ENCODE measurements around the gene CHID1. TPM values are rescaled to one million over a fixed set of nuclear protein-coding genes. Genes with fewer than 3 reads are reported as not detected.

Gene CHID1
- total RNA-seq, result 105 and 107 TPM in 2 replicates

DNA sequence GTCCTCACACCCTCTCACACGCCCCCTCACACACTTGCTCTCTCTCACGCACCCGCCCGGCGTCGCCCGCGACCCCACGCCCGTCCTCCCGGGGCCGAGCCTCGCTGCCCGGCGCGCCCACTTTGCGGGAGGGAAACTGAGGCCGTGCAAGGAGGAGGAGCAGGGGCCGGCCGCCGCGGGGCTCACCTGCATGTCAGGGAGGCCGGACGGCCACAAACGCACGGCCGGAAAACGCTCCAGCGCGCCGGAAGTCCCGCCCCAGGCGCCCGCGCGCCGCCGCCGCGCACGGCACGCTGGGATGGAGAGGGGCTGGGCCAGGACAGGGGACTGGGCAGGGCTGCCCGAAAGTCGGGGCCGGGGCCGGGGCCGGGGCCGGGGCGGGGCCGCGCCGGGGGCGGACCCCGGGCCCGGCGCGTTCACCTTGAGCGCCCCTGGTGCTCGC, at the start of gene CHID1:
Gene CHID1 (minus strand): TSS at position 222 of the 442 bp plus-strand sequence. CDS start 5,994 bp downstream, outside the sequence.

DNA sequence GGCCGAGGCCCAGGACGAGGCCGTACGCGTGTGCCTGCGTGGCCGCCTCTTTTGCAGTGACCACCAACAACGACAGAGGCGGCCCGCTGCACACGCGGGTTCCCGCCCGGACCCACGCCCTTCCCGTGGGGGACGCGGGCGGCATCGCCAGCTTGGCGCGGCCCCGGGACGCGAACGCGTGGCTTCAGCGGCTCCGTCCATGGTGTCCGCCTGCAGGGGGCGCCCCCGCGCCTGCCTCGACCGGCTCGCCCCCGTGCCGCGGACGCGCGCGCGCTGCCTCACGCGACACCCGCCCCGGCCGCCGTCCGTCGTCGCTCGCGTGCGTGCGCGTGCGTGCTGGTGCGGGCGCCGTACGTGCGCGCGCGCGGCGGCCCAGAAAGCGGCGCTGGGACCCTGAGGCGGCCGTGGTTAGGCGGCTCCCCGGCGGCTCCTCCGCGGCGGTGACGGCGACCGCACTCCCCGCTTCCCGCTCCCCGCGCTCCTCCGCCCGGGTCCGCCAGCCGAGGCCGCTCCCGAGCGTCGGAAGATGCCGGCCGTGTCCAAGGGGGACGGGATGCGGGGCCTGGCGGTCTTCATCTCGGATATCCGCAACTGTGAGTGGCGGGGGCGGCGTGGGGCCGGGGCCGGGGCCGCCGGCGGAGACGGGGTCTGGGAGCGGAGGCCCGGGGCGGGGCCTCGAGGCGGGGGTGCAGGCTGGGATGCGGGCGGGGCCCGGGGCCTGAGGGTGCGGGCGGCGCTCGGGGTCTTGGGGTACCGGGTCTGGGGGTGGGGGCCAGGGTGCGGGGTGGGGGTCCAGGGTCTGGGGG, 15.1 kb upstream of the CHID1 start, which contains the start of gene AP2A2:
Gene AP2A2 (plus strand): TSS at position 375 of the 806 bp plus-strand sequence. CDS start 152 bp downstream, at position 527.

DNA sequence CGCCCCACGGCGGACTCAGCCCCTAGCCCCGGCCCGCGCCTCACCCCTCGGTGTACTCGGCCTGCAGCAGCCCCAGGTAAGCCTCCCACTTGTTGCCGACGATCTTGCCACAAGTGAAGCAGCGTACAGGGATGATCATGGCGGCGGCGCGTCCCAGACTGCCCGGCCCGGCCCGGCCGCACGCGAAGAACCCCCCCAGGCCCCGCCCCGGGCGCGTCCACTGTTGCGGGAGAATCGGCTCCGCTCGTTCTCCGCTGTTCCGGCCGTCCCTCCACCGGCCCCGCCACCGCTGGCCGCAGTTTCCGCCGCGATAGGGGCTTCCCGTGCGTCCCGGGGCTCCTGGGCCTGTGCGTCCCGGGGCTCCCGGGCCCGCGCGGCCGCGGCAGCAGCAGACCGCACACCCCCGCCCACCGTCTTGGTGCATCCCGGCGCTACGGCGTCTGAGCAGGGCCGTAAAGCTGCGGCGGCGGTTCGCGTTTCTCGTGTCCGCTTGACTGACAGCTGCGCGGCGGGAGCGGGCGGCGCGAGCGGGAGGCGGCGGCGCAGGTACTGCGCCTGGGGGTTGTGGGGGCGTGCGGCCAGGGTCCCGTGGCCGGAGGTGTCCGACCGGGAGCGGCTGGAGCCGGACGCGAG, 68.1 kb downstream of the CHID1 start, which contains the start of the genes POLR2L and TSPAN4:
Gene POLR2L (minus strand): TSS at position 160 of the 633 bp plus-strand sequence. CDS start 21 bp downstream, at position 139.
Gene TSPAN4 (plus strand): TSS at position 483 of the 633 bp plus-strand sequence. CDS start 7,453 bp downstream, outside the sequence.

DNA sequence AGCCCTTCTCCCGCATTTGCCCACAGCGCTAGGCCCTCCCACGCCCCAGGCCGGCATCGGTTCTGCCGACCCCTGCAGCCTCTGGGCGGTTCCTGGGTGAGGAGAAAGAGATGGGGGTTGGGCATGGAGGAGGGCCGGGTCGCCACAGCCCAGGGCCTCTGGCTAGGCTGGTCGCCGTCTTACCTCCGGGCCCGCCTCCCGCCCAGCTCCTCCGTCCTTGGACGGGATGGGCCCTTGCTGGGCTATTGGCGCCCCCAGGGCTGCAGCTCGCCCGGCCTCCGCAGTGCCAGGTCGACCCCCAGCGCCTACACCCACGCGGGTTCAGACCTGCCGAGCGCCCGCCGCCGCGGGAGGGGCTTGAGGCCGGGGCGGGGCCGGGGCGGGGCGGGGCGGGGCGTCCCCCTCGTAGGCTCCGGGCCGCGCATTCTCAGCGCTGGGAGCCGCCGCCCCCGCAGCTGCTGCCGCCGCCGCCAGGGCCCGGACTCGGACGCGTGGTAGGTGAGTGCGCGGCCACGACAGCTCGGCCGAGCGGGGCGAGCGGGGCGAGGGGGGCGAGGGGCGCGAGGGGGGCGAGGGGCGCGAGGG, 78.0 kb downstream of the CHID1 start, which contains the start of gene CD151:
Gene CD151 (plus strand): TSS at position 424 of the 585 bp plus-strand sequence. CDS start 3,118 bp downstream, outside the sequence.

DNA sequence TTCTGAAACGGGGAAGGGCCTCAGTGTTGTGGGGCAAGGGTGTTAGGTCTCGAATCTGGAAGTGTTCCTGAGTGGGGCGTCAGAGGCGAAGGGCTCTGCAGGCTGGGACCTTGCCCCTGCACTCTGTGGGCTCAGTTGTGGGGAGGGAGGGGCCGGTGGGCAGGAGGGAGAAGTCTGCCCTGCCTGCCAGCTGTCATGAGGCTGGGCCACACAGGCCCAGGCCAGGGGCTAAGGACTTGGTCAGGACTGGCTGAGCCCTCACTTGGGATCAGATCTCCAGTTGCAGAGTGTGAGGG, 82.8 kb downstream of the CHID1 start, which contains the start of gene CRACR2B:
Gene CRACR2B (plus strand): TSS at position 23 of the 296 bp plus-strand sequence. CDS start 689 bp downstream, outside the sequence.

DNA sequence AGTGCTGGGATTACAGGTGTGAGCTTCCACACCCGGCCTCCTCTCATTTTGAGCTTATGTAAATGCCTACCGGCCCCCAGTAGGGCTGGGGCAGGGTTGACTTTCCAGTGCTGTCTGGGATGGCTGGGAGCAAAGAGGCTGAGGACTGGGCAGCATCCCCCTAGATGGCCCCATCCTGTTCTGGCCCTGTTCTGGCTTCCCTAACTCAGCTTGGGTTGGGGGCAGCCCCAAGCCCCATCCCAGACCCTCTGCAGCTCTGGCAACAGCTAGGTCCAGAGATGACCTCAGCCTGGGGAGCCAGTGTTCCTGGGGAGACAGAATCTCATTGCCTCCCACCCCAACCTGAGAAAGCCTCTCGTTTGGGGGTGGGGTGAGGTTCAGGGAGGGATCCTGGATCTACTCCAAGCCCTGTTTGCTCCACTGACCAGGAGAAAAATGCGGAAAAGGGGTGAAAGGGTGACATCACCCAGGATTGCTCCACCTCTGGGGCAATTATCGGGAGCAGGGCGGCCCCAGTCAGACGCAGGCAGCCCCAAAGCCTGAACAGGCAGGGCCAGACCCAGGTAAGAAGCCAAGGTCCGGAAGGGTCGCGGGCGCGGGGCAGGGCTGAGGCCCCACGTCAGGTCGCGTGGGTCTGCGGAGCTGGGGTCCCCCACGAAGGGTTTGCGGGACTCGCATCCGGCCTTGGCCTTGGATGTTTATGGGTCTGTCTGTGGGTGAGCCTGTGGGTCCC, 92.0 kb downstream of the CHID1 start, which contains the start of gene PNPLA2:
Gene PNPLA2 (plus strand): TSS at position 519 of the 733 bp plus-strand sequence. CDS start 805 bp downstream, outside the sequence.

Other genes starting within 250 kb of the CHID1 start
- 24.2 and 27.1 TPM in 2 replicates for gene DEAF1, start 215.6 kb downstream of the CHID1 start, total RNA-seq
- 18.9 and 28.6 TPM in 2 replicates for gene TMEM80, start 215.0 kb downstream of the CHID1 start, total RNA-seq
- gene EPS8L2, start 204.6 kb downstream of the CHID1 start, total RNA-seq, result 117 and 146 TPM in 2 replicates
- gene TALDO1, start 163.3 kb downstream of the CHID1 start, total RNA-seq, result 301 and 355 TPM in 2 replicates
- gene GATD1, start 133.3 kb downstream of the CHID1 start, total RNA-seq, result 27.6 and 42.5 TPM in 2 replicates
- gene CEND1, start 120.7 kb downstream of the CHID1 start, total RNA-seq, result 0.07 TPM in 1 of 2 replicates, not detected in the other
- gene SLC25A22, start 112.5 kb downstream of the CHID1 start, total RNA-seq, result 19.5 and 22.4 TPM in 2 replicates
- 13.4 and 16.1 TPM in 2 replicates for gene PIDD1, start 105.6 kb downstream of the CHID1 start, total RNA-seq
- gene RPLP2, start 100.8 kb downstream of the CHID1 start, total RNA-seq, result 650 and 899 TPM in 2 replicates
- 14.3 and 15.4 TPM in 2 replicates for gene PNPLA2, start 91.9 kb downstream of the CHID1 start, total RNA-seq
- 2.4 and 3.0 TPM in 2 replicates for gene CRACR2B, start 82.9 kb downstream of the CHID1 start, total RNA-seq
- 323 and 365 TPM in 2 replicates for gene CD151, start 77.9 kb downstream of the CHID1 start, total RNA-seq
- gene POLR2L, start 68.3 kb downstream of the CHID1 start, total RNA-seq, result 149 and 226 TPM in 2 replicates
- gene TSPAN4, start 68.0 kb downstream of the CHID1 start, total RNA-seq, result 89.6 and 96.4 TPM in 2 replicates
- gene AP2A2, start 15.1 kb upstream of the CHID1 start, total RNA-seq, result 33.8 and 39.9 TPM in 2 replicates
- not detected in 2 replicates for gene MUC6, start 125.9 kb upstream of the CHID1 start, total RNA-seq
- not detected in 2 replicates for gene MUC2, start 164.1 kb upstream of the CHID1 start, total RNA-seq
- gene MUC5AC, start 247.1 kb upstream of the CHID1 start, total RNA-seq, result not detected in 2 replicates

All from airway epithelial cell (primary cell).